Measurements from ENCODE around the gene GNLY.

The GNLY gene

GRCh38 chr2:85730686-85731230 lies 36.6 kb downstream of the GNLY start:
- DNase-seq: no peak

DNA sequence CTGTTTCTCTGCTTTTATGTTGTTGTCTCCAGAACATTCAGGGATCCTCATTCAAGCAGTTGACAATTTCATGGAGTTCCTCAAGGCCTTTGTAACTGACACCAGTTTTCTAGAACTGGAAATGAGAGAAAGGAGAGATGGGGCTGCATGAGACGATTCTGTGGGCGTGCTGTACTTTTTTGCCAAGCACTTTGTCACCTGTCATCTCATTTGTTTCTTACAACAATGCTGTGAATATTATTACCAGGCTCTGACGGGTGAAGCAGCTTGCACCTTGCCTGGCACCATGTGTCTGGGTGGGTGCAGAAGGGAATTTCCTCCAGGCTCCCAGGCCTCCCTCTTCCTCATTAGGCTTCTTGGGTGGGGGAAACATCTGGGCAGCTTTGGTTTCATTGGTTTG lies 37.4 kb downstream of the GNLY start:
- no peak for DNase-seq

DNA sequence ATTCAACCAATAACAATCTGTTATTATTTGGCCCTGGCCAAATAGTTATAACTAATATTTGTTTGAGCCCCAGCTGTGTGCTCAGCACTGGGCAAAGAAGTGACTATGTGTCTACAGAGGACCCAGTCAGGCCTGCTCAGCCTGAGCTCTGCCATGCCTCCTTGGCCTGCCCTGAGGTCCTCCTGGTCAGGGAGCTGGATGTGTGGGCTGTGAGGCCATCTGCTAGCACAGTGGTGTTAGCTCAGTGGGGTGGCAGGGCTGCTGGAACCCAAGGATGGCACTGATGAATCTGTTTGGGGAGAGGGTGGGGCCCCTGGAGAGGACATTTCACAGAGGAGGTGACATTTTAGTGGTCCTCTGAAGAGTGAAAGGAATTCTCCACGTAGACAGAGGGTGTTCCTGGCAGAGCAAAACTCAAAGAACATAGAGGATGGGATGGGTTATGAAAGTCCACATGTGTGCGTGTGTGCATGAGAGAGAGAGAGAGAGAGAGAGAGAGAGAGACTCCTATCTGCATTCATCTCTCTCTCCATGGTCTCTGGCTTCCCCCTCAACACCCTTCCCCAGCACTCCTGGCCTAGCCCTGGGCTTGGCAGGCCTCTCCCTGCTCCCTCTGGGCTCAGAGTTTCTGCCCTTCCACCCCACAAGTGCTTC lies 38.4 kb downstream of the GNLY start:
- DNase-seq: no peak

GRCh38 chr2:85733121-85733960 lies 39.2 kb downstream of the GNLY start:
- no peak for DNase-seq

DNA sequence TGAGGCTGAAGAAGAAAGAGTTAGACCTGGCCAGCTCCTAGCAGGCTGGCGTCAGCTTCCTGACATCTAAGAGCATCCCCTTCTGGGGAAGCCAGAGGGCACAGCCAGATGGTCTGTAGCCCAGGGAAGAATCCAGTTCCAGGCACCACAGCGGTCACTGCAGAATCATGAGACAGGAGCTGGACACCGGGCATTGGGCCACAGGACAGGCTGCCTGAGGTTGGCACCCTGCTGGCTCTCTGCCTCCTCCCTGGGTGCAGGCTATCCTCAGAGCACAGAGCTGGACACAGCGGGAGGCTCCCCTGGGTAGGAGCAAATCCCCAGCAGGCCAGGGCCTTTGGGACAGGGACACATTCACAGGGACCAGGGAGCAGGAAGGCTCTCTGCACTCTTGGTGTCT lies 39.9 kb downstream of the GNLY start:
- no peak for DNase-seq

DNA sequence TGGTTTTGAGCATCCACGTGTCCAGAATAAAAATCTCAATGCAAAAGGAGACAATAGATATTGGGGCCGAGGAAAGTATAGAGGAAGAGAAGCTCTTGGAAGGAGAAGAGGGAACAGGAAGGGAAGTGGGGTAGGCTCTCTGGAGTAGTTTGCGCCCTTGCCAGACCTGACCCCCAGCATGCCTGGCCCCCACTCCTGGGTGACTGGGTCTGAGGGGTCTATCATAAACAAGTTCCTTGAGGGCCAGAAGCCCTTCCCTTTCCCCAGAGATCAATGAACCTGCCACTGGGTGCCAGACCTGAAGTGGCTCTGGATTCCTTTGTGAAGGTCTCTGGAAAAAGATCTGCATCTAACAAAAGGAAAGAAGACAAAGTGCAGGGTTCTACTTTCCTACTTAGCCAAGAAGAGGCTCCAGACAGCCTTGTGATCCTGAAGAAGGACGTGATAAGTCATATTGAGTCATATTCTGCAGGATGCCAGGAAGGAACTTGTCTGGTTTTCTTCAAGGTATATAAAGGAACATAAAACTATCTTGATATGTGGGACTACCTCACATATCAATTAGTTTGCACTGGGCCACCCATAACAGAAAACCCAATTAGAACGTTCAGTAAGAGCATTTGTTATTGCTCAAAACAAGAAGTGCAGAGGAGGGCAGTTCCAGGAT lies 40.9 kb downstream of the GNLY start:
- no peak for DNase-seq

DNA sequence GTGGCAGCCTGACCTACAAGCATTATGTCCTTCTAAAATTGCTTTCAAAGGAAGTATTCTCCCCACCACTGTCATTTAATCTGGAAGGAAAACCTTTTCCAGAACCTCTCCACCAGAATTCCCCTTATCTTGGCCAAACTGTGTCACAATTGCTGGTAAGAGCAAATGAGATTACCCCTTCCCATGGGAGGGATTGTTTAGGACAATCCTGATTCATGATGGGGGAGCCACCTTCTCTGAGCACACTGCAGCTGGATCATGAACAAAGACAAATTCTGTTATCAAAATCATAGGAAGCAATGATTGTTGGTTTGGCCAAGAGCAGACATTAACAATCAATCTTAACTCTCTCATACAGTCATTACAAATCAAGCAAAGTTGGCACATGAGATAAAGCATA lies 41.5 kb downstream of the GNLY start:
- no peak for DNase-seq

GRCh38 chr2:85736456-85737355 lies 42.5 kb downstream of the GNLY start:
- no peak for DNase-seq

DNA sequence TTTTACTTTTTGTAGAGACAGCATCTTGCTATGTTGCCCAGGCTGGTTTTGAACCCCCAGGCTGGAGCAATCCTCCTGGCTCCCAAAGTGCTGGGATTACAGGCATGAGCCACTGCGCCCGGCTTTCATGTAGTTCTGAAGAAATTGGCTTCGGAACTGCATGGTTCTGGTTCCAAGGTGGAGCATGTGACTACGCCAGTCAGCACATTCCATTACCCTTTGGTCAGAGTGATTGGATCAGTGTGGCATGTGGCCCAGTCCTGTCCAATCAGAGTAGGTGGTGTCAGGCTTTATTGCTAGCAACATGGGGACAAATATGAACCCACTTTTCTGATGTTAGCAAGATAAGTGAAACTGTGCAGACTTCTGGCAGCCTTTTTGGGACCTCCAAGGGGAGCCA lies 43.3 kb downstream of the GNLY start:
- no peak for DNase-seq

DNA sequence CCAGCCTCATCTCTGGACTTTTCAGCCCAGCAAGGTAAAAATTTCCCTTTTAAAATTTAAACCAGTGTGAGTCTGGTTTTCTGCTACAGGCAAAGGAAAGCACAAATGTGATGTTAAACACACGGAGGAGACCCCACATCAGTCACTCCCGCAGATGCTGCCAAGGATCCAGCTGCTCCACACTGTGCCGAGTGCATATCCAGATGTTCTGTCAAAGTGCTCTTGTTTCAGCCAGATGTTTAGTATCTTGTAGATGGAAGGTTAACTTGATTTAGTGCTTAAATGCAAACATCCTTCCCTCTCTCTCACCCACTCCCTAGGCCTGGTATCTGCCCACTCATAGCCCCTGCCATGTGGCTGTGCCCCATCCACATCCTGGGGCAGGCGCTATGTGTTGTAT lies 43.8 kb downstream of the GNLY start:
- no peak for DNase-seq

- no peak for DNase-seq
These were observed 46.0 kb downstream of the GNLY start for GRCh38 chr2:85740193-85740592.

- no peak for DNase-seq
These were observed 47.2 kb downstream of the GNLY start for GRCh38 chr2:85741211-85741832.

DNA sequence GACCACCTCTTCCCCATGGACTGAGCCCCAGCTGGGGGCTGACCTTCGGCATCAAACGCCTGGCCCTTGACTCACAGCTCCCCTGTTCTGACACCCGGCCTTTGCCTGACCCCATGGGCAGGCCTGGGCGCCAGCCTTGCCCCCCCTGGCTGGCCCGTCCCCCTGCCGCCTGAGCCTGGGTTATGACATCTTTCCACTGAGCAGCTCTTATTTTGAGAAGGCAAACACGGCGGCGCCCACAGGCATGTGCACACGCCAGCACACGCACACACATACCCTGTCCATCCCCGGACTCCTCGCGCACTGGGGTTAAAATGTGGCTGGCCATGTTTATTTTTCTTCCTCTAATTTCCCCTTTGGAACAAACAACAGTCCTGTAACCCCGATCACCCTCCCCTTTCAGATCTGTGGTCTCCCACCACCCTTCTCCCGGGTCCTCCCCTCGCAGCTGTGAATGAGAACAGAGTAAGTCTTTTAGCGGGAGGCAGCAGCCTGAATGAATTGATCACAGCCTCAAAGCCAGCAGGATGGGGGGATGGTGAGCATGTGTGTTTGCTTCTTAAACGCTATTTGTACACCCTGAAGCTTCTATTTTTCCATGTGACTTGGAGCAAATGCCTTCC lies 47.8 kb downstream of the GNLY start:
- peak; percentile 87 for DNase-seq

GRCh38 chr2:85743304-85743978 lies 49.3 kb downstream of the GNLY start:
- DNase-seq: no peak

DNA sequence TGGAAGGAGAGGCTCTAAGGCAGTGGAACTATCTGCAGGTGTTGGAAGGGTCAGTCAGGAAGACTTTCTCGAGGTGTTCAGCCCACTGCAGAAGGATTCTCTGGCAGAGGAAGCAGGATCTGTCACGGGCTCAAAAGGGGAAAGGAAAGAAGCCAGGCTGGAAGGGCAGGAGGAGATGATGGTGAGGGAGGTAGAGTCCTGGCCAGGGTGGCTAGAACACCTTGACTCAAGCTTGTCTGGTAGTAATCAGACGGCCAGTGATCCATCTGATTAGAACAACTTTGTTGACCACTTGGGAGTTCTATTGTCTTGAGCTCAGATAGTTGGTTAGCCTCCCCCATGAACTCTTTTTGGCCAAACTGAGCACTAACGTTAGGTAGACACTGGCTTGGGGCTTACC lies 49.9 kb downstream of the GNLY start:
- no peak for DNase-seq

DNA sequence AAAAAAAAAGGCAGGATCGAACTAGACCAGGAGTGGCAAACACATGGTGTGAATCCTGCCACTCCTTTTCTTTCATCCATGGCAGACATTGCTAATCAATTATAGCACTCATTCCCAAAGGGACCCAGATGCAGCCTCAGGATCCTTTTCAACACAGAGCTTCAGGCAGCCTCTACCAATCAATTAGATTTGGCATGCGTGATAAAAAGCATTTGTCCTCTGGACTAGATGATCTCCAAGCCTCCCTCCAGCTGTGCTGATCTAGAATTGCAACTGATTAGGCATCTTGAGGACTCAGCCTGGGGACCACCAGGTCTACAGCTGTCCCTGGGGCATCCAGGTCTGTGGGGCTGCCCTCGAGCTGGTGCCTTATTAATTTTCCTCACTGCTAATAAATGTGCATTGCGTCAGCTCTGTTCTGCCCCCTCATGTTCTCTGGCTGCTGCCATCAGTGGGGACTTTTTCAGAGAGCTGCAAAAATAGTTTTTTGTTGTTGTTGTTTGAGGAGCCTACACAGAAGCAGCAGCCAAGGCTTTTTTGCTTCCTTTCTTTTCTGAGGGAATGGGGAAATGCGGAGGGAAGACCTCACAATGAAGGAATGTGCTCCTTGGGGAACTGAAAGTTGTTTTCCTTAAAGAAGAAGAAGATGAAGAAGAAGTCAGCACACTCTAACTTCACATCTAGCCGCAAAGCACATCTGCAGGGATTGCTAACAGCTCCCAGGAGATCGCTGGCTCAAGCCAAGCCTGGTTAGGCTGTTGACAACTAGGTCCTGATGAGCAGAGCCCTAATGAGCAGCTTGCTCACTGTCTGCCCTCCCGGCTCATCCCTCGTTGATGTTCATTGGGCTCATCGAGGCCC lies 50.8 kb downstream of the GNLY start:
- no peak for DNase-seq

- DNase-seq: no peak
These were observed 51.5 kb downstream of the GNLY start for GRCh38 chr2:85745619-85746018.

DNA sequence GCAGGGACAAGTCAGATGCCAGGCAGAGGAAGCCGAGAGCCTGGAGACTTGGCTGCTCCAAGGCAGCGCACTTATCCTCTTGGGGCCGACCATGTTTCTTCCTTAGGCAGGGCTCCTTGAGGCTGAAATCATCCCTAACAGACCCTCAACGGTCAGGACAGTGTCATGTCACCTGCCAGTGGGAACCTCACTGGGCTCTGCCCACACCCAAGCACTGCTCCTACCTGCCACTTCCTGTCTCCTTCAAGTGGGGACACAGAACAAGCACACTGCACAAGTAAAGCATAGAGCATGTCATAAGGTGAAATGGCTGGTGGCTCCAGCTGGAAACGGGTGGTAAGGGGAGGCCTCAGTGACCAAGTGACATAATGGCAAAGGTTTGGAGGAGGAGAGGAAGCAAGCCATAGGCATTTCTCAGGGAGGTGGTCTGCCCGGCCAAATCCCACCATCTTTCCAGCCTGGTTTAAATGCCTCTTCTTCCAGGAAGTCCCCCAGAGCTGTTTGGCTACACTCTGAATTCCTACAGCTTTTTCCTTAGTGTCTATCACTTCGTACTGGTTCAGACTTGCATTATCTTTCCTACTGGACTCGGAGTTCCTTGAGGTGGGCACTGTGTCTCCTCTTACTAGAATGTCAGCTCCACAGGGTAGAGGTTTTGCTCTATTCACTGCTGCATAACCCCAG lies 52.3 kb downstream of the GNLY start:
- no peak for DNase-seq

DNA sequence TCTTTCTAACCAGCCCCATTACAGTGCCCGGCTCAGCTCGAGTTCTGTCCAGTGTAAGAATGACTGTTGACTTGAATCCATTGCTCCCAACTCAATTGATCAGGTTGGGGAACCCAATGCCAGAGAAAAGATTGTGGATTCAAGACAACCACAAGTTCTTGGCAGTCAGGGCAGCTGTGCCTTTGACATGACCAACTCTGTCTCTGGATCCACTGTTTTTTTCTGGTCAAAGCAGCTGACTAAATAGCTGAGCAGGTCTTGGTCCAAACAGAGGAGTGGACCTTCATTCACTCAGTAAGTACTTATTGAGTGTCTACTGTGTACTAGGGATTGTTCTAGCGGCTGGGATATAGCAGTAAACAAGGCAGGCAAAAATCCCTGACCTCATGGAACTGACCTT lies 53.3 kb downstream of the GNLY start:
- no peak for DNase-seq

All from NCI-H1092 treated with DMSO at 0.1 percent for 48 hours (cell line).